Kidney capillary endothelial cell (primary cell): ENCODE results near the gene NDUFAF5.

Experiments
- DNase-seq: peaks from one replicate; pipeline ENCODE4 v3.0.0-alpha.2; 2018; ENCODE audit warnings: low spot score

NDUFAF5 gene

GRCh38 chr20:13822459-13822858 lies 37.6 kb downstream of the NDUFAF5 start:
- no peak for DNase-seq

- DNase-seq: no peak
Observed at GRCh38 chr20:13824459-13824858, 39.6 kb downstream of the NDUFAF5 start.

GRCh38 chr20:13825465-13825864 lies 40.6 kb downstream of the NDUFAF5 start:
- DNase-seq: no peak

GRCh38 chr20:13831476-13831875 lies 46.6 kb downstream of the NDUFAF5 start:
- no peak for DNase-seq

- no peak for DNase-seq
Observed at GRCh38 chr20:13838664-13839063, 53.8 kb downstream of the NDUFAF5 start.

- DNase-seq: no peak
Observed at GRCh38 chr20:13839421-13840092, 54.7 kb downstream of the NDUFAF5 start.

GRCh38 chr20:13840093-13840465 lies 55.3 kb downstream of the NDUFAF5 start:
- DNase-seq: no peak

GRCh38 chr20:13841206-13841605 lies 56.4 kb downstream of the NDUFAF5 start:
- DNase-seq: no peak

GRCh38 chr20:13844296-13844695 lies 59.5 kb downstream of the NDUFAF5 start:
- DNase-seq: no peak

- DNase-seq: no peak
Observed at GRCh38 chr20:13851279-13851678, 66.5 kb downstream of the NDUFAF5 start.

GRCh38 chr20:13852306-13852705 lies 67.5 kb downstream of the NDUFAF5 start:
- DNase-seq: no peak

GRCh38 chr20:13855613-13856012 lies 70.8 kb downstream of the NDUFAF5 start:
- no peak for DNase-seq

- peak; percentile 11 for DNase-seq
Observed at GRCh38 chr20:13856354-13856753, 71.5 kb downstream of the NDUFAF5 start.

- no peak for DNase-seq
Observed at GRCh38 chr20:13857304-13857703, 72.5 kb downstream of the NDUFAF5 start.

- DNase-seq: no peak
Observed at GRCh38 chr20:13857961-13858360, 73.1 kb downstream of the NDUFAF5 start.

GRCh38 chr20:13858439-13858838 lies 73.6 kb downstream of the NDUFAF5 start:
- no peak for DNase-seq

- DNase-seq: no peak
Observed at GRCh38 chr20:13858871-13859270, 74.0 kb downstream of the NDUFAF5 start.

- DNase-seq: no peak
Observed at GRCh38 chr20:13862245-13862644, 77.4 kb downstream of the NDUFAF5 start.

GRCh38 chr20:13863244-13863643 lies 78.4 kb downstream of the NDUFAF5 start:
- DNase-seq: no peak

GRCh38 chr20:13865156-13865555 lies 80.3 kb downstream of the NDUFAF5 start:
- no peak for DNase-seq

GRCh38 chr20:13865791-13866351 lies 81.0 kb downstream of the NDUFAF5 start:
- DNase-seq: no peak

- DNase-seq: no peak
Observed at GRCh38 chr20:13868331-13868730, 83.5 kb downstream of the NDUFAF5 start.

- DNase-seq: no peak
Observed at GRCh38 chr20:13870170-13870748, 85.4 kb downstream of the NDUFAF5 start.
